GM18868 (cell line): ENCODE data around the gene SHB.
"Not testable (repeated sequence)": the region's sequence is repeated elsewhere in the genome, so short reads cannot be mapped to it uniquely, and the experiment has no call there.

Source experiments
- ATAC-seq: cut with Tn5 transposase; IDR thresholded peaks from one replicate; pipeline ENCODE4 v1.9.1; 2021; ENCODE audit warnings: mild to moderate bottlenecking, moderate library complexity; ENCODE audit not compliant: unreplicated experiment

The SHB gene

GRCh38 chr9:37909836-37910235, 159.2 kb downstream of the SHB start:
- not testable (repeated sequence) for ATAC-seq

GRCh38 chr9:37909326-37909725, 159.7 kb downstream of the SHB start:
- no peak for ATAC-seq

- ATAC-seq: no peak
These were observed 160.3 kb downstream of the SHB start for GRCh38 chr9:37908698-37909186.

DNA sequence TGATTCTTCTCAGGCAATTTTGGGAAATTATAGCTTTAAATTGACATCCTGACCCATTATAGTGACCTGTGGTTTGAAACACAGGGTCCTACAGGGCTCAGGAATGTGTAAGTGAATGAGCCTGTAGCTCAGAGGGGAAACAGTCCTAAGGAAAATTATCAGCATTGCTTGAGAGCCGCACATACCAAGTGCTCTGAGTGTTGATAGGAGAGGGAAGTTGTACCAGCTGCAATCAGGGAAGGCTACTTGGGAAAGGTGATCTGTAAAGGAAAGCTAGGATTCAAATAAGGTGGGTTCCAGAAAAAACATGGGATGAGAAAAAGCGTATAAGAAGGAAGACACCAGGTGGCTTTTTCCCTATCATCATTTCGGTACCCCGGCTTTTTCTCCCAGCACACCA, 160.7 kb downstream of the SHB start:
- ATAC-seq: no peak

DNA sequence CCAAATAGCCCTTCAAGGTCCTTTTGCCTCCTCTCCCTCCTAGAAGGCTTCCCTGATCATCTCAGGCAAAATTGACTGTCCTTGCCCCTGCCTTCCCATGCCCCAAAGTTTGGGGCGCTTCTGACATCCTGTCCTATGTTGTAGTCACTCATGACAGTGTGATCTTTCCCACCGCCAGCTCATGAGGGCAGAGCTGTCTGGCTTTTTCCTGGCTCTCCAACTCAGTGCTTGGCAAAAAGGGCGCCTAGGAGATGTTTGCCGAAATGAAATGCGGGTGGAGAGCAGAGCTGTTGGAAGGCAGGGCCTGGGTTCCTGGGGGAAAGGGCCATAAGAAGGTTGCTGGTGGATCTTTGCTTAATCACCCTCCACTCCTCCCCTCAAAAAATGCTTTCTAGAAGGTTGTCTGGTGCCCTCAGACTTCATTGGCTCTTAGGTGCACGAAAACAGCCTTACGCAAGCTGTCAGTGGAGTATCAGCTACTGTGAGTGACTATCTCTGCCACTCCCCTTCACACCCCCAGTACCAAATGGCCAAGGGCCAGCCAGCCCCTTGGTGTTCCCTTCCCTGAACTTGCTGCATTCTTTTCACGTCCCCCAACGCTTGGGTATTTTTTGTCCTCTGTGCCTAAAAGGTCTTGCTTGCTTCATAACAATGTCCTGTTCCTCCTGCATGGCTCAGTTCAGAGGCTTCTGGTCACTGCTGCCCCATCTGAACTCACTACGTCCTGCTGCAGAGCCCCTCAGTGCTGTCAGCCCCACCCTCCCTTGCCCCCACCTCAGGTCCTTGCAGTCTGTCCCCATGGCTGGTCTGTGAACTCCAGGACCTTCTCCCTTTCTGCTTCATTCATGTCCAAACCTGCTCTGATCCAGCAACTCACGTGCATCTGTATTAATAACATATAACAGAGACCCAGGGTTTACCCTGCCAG, 162.5 kb downstream of the SHB start:
- ATAC-seq: no peak

- no peak for ATAC-seq
These were observed 163.3 kb downstream of the SHB start for GRCh38 chr9:37905776-37906175.

DNA sequence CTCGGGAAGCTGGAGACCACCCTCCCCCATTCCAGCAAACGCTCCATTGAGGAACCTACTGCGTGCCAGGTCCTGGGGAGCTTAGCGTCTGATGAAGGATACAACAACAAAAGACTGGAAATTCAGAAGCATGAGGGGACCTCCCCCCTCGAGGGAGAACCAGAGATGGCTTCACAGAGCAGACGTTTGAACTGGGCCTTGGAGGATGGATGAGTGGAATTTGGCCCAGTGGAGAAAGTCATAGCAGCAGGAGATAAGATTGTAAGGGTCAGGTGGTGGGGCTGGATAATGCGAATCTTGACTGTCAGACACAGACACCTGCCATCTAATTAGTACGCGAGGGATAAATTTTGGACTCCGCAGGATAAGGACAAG, 163.9 kb downstream of the SHB start:
- ATAC-seq: no peak

- ATAC-seq: no peak
These were observed 164.4 kb downstream of the SHB start for GRCh38 chr9:37904445-37905130.

- peak; percentile 86 for ATAC-seq
These were observed 165.2 kb downstream of the SHB start, which contains the start of gene SLC25A51 for GRCh38 chr9:37903647-37904444. TSS of gene SLC25A51 (minus strand) at chr9:37904127. CDS start at chr9:37888550, 15,577 bp downstream.

DNA sequence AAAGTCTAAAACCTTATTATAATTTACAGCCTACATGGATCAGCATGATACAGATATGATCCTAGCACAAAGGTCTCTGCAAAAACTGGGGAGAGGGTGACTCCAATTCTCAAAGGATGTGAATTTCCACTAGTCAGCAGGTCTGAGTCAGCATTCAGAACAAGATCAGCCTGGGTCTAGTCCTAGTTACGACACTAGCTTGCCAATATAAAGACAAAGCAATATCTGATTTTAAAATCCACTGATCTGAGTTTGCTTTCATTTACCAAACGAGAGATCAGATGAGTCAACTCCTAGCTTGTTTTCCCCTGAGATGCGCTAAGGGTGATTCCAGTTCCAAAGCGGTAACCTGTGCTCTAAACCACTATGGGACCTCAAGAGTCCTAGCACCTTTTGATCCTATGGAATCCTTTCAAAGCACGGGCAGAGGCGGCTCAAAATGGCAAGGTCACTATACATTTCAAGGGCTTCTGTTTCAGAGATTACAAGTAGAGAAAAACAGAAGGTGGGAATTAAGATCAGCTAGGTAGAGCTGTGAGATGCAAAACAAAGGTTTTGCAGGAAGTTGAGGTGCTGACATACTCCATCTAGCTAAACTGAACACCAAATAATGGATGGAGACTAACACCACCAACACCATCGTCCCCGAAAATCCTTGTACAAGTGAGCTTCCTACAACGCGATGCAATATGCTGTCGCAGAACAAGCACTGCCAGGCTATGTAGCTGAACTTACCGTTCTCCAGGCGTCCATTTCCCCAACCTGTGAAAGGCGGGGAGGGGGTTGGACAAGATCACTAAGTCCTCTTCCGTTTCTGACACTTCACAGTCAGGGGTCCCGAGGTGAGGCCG, 166.0 kb downstream of the SHB start:
- peak; percentile 19 for ATAC-seq

- ATAC-seq: no peak
These were observed 166.9 kb downstream of the SHB start for GRCh38 chr9:37902131-37902530.

DNA sequence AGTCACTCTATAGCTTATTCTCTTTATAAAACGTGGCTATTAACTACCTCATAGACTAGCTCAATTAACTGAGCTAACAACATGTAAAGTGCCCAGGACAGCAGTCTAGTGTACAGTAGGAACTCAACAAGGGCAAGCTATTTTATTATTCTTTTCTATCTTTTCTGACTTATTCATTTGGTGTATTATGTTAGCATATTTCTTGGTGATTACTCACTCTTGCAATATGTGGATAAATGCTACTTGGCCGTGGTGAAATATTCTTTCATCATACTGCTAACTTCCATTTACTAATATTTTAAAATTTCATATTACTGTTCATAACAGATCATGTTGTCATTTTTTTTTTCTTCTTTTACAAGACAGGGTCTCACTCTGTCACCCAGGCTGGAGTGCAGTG, 170.0 kb downstream of the SHB start:
- no peak for ATAC-seq

- no peak for ATAC-seq
These were observed 171.4 kb downstream of the SHB start for GRCh38 chr9:37897665-37898064.

- no peak for ATAC-seq
These were observed 177.0 kb downstream of the SHB start for GRCh38 chr9:37892063-37892462.

GRCh38 chr9:37891042-37891441, 178.0 kb downstream of the SHB start:
- ATAC-seq: not testable (repeated sequence)

DNA sequence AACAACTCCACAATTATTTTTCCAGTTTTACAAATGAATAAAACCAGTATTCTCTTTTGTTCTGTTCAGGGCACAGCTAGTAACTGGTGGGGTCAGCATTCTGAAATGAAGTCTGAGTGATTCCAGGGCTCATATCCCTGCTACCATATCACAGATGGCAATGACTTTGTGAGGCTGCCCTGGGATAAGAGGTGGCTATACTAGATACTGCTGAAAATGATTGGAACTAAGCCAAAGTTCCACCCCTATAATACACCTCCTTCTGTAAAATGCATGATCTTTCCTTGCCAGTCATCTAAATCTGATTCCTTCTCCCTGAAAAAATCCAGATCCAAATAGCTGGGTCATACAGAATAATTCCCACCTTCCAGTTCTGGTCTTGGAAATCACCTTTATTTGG, 179.5 kb downstream of the SHB start:
- ATAC-seq: no peak

DNA sequence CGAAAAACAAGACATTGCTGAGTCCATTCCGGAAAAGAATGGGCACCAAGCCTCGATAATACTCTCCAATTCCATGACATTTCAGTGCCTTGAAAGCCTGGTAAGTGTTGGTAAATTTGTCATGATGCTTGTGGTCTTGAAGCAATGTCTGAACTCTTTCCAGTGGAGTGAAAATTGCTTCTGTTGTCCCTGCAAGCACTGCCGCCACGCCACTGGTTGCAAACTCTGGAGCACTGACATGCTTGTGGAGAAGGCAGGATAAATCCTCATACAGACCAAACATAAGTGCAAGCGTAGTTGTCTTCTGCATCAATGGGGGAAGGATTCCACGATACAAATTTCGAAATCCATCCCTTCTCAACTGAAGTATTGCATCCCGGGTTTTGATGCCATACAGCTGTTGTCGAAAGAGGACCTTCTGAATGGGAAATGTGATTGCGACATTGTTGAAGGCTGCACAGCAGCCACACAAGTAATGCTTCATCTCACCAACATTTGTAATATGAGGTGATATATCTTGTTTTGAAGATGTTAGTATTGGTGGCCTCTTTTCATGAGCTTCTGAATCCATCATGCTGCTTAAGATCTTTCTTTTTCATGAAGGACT, 180.9 kb downstream of the SHB start:
- ATAC-seq: not testable (repeated sequence)

GRCh38 chr9:37880916-37881479, 188.0 kb downstream of the SHB start:
- ATAC-seq: no peak

DNA sequence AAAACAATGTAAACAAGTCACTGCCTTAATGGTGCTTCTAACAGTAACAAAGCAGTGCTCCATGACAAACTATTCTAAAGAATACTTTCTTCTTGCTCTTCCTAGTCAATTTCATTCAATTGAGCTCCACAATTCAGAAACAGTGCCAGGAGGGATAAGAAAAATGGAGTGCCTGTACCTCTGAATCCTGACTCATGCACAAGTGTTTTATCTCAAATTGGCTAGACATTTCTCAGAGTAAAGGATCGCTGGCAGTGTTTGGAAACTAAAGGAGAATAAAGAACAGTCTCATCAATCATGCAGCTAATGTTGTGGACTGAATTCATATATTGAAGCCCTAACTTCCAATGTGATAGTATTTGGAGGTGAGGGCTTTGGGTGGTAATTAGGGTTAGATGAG, 192.7 kb downstream of the SHB start:
- no peak for ATAC-seq
